ENCODE results near the gene ABHD17C. TPM values are rescaled to one million over a fixed set of nuclear protein-coding genes. Genes with fewer than 3 reads are reported as not detected.

The ABHD17C gene
- total and polyA plus RNA-seq, 2 experiments from 2014 or later = 11.3 to 23.8 TPM

GRCh38 chr15:80789296-80789695 lies 94.2 kb downstream of the ABHD17C start (continued):
- no peak for TF ChIP-seq ZNF462 (CRISPR knock-in tag; IDR thresholded peaks at IDR 0.05)
- no peak for TF ChIP-seq ZNF114 (CRISPR knock-in tag; IDR thresholded peaks at IDR 0.05)
- no peak for TF ChIP-seq CTCF (conservative IDR thresholded peaks at IDR 0.05; ENCODE audit: low read depth in 2 of 2)
- no peak for TF ChIP-seq JUNB (IDR thresholded peaks at IDR 0.05; ENCODE audit: unreplicated experiment)
- no peak for TF ChIP-seq CREB1 (CRISPR knock-in tag; IDR thresholded peaks at IDR 0.05; ENCODE audit: low read depth)

GRCh38 chr15:80789796-80790195 lies 94.7 kb downstream of the ABHD17C start:
- H3K4me3 ChIP-seq = no peak overlapping the region
- H3K27ac ChIP-seq (ENCODE audit: low read depth) = no peak overlapping the region
- no peaks in the 10 kb centered on the region for H3K27me3 ChIP-seq (ENCODE audit: insufficient read depth)
- Mint-ChIP-seq H3K27me3 (ENCODE audit: insufficient read depth, low read depth, poor library complexity) (peaks cover 5% of the 10 kb centered on the region), H3K9me3 (no peaks in the 10 kb centered on the region), H3K4me1 (peaks cover 2% of the 10 kb centered on the region; the same call in 2 of the 3 replicates), H3K27ac (no peak overlapping the region), H3K36me3 (ENCODE audit: low read depth) (no peaks in the 10 kb centered on the region), H3K4me3 (no peak overlapping the region)
- H4K20me1 ChIP-seq (replicated peaks; ENCODE audit: insufficient read depth) = no peaks in the 10 kb centered on the region
- no peaks in the 10 kb centered on the region for H3K36me3 ChIP-seq (ENCODE audit: insufficient read depth)
- no peak overlapping the region for H2AFZ ChIP-seq
- ATAC-seq = no peak
- H3F3A ChIP-seq (replicated peaks; ENCODE audit: low read depth) = no peaks in the 10 kb centered on the region
- no peak overlapping the region for H3K4me2 ChIP-seq
- H3K79me2 ChIP-seq (replicated peaks; ENCODE audit: insufficient read depth) = no peaks in the 10 kb centered on the region
- no peak for DNase-seq (ENCODE audit: low spot score)
- no peaks in the 10 kb centered on the region for H3K4me1 ChIP-seq (ENCODE audit: insufficient read depth)
- 0 out of 2 replicates have a peak, but pooled peaks cover 4% of the 10 kb centered on the region for H3K9me2 ChIP-seq (ENCODE audit: insufficient read depth)
- TF ChIP-seq NANOG (IDR thresholded peaks at IDR 0.05; ENCODE audit: borderline replicate concordance) (no peak), STAT1 (IDR thresholded peaks at IDR 0.05; ENCODE audit: unreplicated experiment) (no peak), CREB1 (CRISPR knock-in tag; IDR thresholded peaks at IDR 0.05; ENCODE audit: low read depth) (no peak), ZNF462 (CRISPR knock-in tag; IDR thresholded peaks at IDR 0.05) (no peak), JUNB (IDR thresholded peaks at IDR 0.05; ENCODE audit: unreplicated experiment) (no peak)
